ENCODE results near the gene FUT4. TPM values are rescaled to one million over a fixed set of nuclear protein-coding genes. Genes with fewer than 3 reads are reported as not detected.
A peak's percentile ranks its signal among the peaks of the same experiment; 100 is the strongest.

FUT4 gene
- total and polyA plus RNA-seq, 10 of the 15 experiments (the other 5 are each of a cell fraction or from before 2014, with no cell fraction given) = 0.68 to 9.1 (median 2.3) TPM

DNA sequence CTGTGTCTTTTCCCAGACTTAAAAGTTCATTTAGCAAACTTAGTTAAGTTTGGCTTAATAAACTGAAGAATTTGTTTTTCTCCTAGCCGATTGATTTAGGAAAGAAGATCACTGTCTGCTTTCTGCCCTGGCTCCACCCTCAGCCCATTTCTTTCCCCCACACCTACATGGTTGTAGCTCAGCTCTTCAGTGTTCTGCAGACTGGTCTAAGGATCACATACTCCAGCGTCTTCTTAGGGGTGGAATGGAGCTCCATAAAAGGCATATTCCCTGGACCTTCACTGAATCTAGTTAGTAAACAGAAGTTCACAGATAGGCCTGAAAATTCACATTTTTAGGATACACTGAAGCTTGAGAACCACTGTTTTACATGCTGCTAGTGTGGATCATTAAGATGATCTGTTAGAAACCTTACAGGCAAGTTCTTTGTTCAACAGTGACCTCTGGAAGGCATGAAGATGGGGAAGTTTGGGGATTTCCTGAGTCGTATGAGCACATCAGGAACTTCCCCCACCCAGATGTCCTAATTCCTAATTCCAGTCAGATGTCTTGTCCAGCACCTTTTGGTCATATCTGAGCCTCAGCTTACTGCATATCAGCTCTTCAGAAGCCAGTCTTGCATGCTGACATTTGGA lies 40.3 kb downstream of the FUT4 start:
- Histone ChIP-seq H3K36me3 (ENCODE audit: control insufficient read depth in 2 of 2, insufficient read depth in 2 of 2, low read length in 1 of 2) (no peaks in the 10 kb centered on the region), H3K4me2 (ENCODE audit: control insufficient read depth, insufficient read depth) (peak overlapping the region; percentile 45), H3K79me2 (ENCODE audit: control insufficient read depth, insufficient read depth, low read length) (peaks cover 2% of the 10 kb centered on the region), H4K20me1 (ENCODE audit: control insufficient read depth, insufficient read depth) (no peaks in the 10 kb centered on the region), H3K9ac (ENCODE audit: control insufficient read depth, insufficient read depth, low read length) (peak overlapping the region; percentile 67), H2AFZ (ENCODE audit: control insufficient read depth, low read depth, low read length) (peak overlapping the region; percentile 71), H3K4me1 (ENCODE audit: control insufficient read depth, insufficient read depth, low read length) (peaks cover 22% of the 10 kb centered on the region), H3K9me3 (replicated peaks; ENCODE audit: control insufficient read depth, insufficient read depth, low read length) (no peaks in the 10 kb centered on the region; the same call in 2 of the 3 replicates), H3K4me3 (peak overlapping the region; percentile 8), H3K27me3 (replicated peaks in 1 of 2; ENCODE audit: control insufficient read depth in 2 of 2, insufficient read depth in 2 of 2, low read length in 1 of 2) (no peaks in the 10 kb centered on the region), H3K27ac (ENCODE audit: control insufficient read depth, insufficient read depth) (peak overlapping the region; percentile 84)
- DNase-seq (ENCODE audit: low read depth, low spot score) (peak; percentile 62), ATAC-seq (peak; percentile 73), FAIRE-seq (peak; percentile 23)
- intact Hi-C loops (cut with micrococcal nuclease; ENCODE audit: unreplicated experiment) = loop anchor here (1.0 to 2.0 kb wide), 3 partner anchors 19 to 39 kb away; no protein-coding TSS in a partner anchor
- ChIA-PET SMC1A (ENCODE audit: uncharacterized antibody, unreplicated experiment) (interaction anchor here (0.8 to 13.6 kb wide), 10 partner anchors 9 to 64 kb away, joined by 3 to 145 read pairs (median 13); no protein-coding TSS in a partner anchor), CTCF (interaction anchor here (1.2 to 10.7 kb wide), 9 partner anchors 8 to 400 kb away, joined by 4 to 100 read pairs (median 17); no protein-coding TSS in a partner anchor), RAD21 (ENCODE audit: unreplicated experiment) (interaction anchor here (0.8 to 5.4 kb wide), 9 partner anchors 9 to 64 kb away, joined by 3 to 86 read pairs (median 7); no protein-coding TSS in a partner anchor), POLR2A (interaction anchor here (0.8 to 3.9 kb wide), 11 partner anchors 9 to 64 kb away, joined by 3 to 24 read pairs (median 6); partner anchors contain the start of gene FUT4)
- in situ Hi-C loops (cut with MboI) = no loop called here
- BruUV-seq (replicated peaks) = TSS peak; percentile 97
- 30% methylated on average over 3 of the region's 3 CpGs for WGBS (ENCODE audit: insufficient coverage, insufficient replicate concordance, low lambda C conversion rate, missing lambda C conversion rate)
- no peak for TF ChIP-seq CEBPB (IDR thresholded peaks at IDR 0.05; ENCODE audit: borderline replicate concordance in 1 of 2, low read depth in 2 of 2, low read length in 2 of 2)
- TF ChIP-seq RELA (IDR thresholded peaks at IDR 0.05; ENCODE audit: borderline replicate concordance, partially characterized antibody) = peak; percentile 96
- TF ChIP-seq, protein P1, sequence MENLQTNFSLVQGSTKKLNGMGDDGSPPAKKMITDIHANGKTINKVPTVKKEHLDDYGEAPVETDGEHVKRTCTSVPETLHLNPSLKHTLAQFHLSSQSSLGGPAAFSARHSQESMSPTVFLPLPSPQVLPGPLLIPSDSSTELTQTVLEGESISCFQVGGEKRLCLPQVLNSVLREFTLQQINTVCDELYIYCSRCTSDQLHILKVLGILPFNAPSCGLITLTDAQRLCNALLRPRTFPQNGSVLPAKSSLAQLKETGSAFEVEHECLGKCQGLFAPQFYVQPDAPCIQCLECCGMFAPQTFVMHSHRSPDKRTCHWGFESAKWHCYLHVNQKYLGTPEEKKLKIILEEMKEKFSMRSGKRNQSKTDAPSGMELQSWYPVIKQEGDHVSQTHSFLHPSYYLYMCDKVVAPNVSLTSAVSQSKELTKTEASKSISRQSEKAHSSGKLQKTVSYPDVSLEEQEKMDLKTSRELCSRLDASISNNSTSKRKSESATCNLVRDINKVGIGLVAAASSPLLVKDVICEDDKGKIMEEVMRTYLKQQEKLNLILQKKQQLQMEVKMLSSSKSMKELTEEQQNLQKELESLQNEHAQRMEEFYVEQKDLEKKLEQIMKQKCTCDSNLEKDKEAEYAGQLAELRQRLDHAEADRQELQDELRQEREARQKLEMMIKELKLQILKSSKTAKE (IDR thresholded peaks at IDR 0.05; ENCODE audit: low read depth, poor library complexity, severe bottlenecking) = peak; percentile 40
- peak; percentile 68; the same call in 1 of the 2 replicates for TF ChIP-seq ATF7 (IDR thresholded peaks at IDR 0.05; ENCODE audit: low read depth)
- TF ChIP-seq EP300 (IDR thresholded peaks at IDR 0.05; ENCODE audit: borderline replicate concordance in 1 of 2, control insufficient read depth in 1 of 2, low read depth in 2 of 2, low read length in 2 of 2) = peak; percentile 81 to 82; a peak in 3 of 4 replicates
- peak; percentile 81 for TF ChIP-seq NR2F1 (conservative IDR thresholded peaks at IDR 0.05)
- TF ChIP-seq, protein P2, sequence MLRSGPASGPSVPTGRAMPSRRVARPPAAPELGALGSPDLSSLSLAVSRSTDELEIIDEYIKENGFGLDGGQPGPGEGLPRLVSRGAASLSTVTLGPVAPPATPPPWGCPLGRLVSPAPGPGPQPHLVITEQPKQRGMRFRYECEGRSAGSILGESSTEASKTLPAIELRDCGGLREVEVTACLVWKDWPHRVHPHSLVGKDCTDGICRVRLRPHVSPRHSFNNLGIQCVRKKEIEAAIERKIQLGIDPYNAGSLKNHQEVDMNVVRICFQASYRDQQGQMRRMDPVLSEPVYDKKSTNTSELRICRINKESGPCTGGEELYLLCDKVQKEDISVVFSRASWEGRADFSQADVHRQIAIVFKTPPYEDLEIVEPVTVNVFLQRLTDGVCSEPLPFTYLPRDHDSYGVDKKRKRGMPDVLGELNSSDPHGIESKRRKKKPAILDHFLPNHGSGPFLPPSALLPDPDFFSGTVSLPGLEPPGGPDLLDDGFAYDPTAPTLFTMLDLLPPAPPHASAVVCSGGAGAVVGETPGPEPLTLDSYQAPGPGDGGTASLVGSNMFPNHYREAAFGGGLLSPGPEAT (IDR thresholded peaks at IDR 0.05; ENCODE audit: low read depth) = peak; percentile 97
- 0 out of 2 replicates have a peak, but pooled peaks have one; percentile 42 for TF ChIP-seq DPF2 (IDR thresholded peaks at IDR 0.05)
- TF ChIP-seq JUNB (IDR thresholded peaks at IDR 0.05) = peak; percentile 43
- peak; percentile 65 for TF ChIP-seq NFIC (IDR thresholded peaks at IDR 0.05; ENCODE audit: low read depth, low read length)
- peak; percentile 85 for TF ChIP-seq IKZF1 (conservative IDR thresholded peaks at IDR 0.05)
- peak; percentile 75 for TF ChIP-seq FOXM1 (IDR thresholded peaks at IDR 0.05; ENCODE audit: low read depth, low read length)
- TF ChIP-seq, protein P3, sequence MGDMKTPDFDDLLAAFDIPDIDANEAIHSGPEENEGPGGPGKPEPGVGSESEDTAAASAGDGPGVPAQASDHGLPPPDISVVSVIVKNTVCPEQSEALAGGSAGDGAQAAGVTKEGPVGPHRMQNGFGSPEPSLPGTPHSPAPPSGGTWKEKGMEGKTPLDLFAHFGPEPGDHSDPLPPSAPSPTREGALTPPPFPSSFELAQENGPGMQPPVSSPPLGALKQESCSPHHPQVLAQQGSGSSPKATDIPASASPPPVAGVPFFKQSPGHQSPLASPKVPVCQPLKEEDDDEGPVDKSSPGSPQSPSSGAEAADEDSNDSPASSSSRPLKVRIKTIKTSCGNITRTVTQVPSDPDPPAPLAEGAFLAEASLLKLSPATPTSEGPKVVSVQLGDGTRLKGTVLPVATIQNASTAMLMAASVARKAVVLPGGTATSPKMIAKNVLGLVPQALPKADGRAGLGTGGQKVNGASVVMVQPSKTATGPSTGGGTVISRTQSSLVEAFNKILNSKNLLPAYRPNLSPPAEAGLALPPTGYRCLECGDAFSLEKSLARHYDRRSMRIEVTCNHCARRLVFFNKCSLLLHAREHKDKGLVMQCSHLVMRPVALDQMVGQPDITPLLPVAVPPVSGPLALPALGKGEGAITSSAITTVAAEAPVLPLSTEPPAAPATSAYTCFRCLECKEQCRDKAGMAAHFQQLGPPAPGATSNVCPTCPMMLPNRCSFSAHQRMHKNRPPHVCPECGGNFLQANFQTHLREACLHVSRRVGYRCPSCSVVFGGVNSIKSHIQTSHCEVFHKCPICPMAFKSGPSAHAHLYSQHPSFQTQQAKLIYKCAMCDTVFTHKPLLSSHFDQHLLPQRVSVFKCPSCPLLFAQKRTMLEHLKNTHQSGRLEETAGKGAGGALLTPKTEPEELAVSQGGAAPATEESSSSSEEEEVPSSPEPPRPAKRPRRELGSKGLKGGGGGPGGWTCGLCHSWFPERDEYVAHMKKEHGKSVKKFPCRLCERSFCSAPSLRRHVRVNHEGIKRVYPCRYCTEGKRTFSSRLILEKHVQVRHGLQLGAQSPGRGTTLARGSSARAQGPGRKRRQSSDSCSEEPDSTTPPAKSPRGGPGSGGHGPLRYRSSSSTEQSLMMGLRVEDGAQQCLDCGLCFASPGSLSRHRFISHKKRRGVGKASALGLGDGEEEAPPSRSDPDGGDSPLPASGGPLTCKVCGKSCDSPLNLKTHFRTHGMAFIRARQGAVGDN (IDR thresholded peaks at IDR 0.05) = peak; percentile 74
- no peak for TF ChIP-seq NR2C2 (IDR thresholded peaks at IDR 0.05; ENCODE audit: borderline replicate concordance, control insufficient read depth, insufficient read length, low read depth)
